ENCODE data around the gene PTPRD. TPM values are rescaled to one million over a fixed set of nuclear protein-coding genes. Genes with fewer than 3 reads are reported as not detected.

PTPRD gene
- total and polyA plus RNA-seq, 2 donors (not counting 1 experiment from before 2014, with no cell fraction given) = not detected

DNA sequence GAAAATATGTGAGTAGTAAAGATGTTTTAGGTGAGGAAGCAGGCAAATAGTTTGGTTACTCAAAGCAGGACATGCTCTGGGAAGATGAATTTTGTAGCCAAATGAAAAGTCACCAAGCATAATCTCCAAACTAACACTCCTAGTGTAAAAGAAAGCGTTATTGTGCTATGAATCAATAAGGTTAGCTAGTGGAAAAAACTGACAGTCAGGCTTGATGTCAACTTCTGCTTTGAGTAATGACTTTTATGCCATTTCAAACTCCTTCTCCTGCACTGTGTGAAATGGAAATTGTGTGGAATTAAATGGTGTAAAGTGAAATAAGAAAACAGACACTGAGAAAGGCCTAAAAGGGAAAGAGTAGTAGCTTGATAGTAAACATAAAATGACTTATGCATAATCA, 2176.0 kb downstream of the PTPRD start:
- DNase-seq (no peak), ATAC-seq (ENCODE audit: low read depth) (no peak)
- POLR2A ChIA-PET = no interaction called here
- Histone ChIP-seq H3K4me3 (ENCODE audit: control extremely low read depth in 1 of 5, extremely low read depth in 1 of 5, insufficient read depth in 1 of 5, low read depth in 2 of 5, low read length in 4 of 5) (no peak overlapping the region), H3K27ac (ENCODE audit: low read length in 2 of 2) (no peak overlapping the region), H3K36me3 (replicated peaks in 1 of 2; ENCODE audit: control extremely low read depth in 1 of 2, control insufficient read depth in 1 of 2, extremely low read depth in 1 of 2, insufficient read depth in 2 of 2, low read length in 1 of 2) (no peaks in the 10 kb centered on the region), H3K9ac (ENCODE audit: low read length) (no peak overlapping the region), H3K4me1 (ENCODE audit: control insufficient read depth in 2 of 2, insufficient read depth in 2 of 2, low read length in 2 of 2) (no peaks in the 10 kb centered on the region), H3K9me3 (ENCODE audit: control extremely low read depth in 1 of 3, control insufficient read depth in 2 of 3, insufficient read depth in 1 of 3, low read length in 2 of 3) (no peaks in the 10 kb centered on the region), H3K27me3 (replicated peaks in 1 of 4; ENCODE audit: control extremely low read depth in 1 of 4, control insufficient read depth in 3 of 4, insufficient read depth in 4 of 4, low read length in 3 of 4) (no peaks in the 10 kb centered on the region), H3K4me2 (replicated peaks; ENCODE audit: low read depth, low read length, poor library complexity, severe bottlenecking) (no peak overlapping the region), H2AFZ (ENCODE audit: insufficient read depth, low read depth, low read length, poor library complexity, severe bottlenecking) (no peak overlapping the region), H3K79me2 (ENCODE audit: control insufficient read depth, insufficient read depth, low read length) (no peaks in the 10 kb centered on the region), H4K20me1 (ENCODE audit: control insufficient read depth, insufficient read depth, low read length, poor library complexity, severe bottlenecking) (no peaks in the 10 kb centered on the region)
- TF ChIP-seq CTCF (IDR thresholded peaks at IDR 0.05) (no peak), EZH2 (IDR thresholded peaks at IDR 0.05; ENCODE audit: borderline replicate concordance, insufficient read depth, low read depth, low read length, poor library complexity, severe bottlenecking) (no peak)
- Mint-ChIP-seq H3K27ac (no peak overlapping the region), H3K4me1 (no peaks in the 10 kb centered on the region), H3K4me3 (no peak overlapping the region), H3K9me3 (ENCODE audit: insufficient read depth) (no peaks in the 10 kb centered on the region), H3K27me3 (no peaks in the 10 kb centered on the region)
- CTCF ChIA-PET = no interaction called here
- no CpG with 5 or more reads among the region's 1 CpG for WGBS (ENCODE audit: insufficient coverage)
- intact Hi-C loops (cut with micrococcal nuclease) = no loop called here

GRCh38 chr9:8434621-8435020, 2178.2 kb downstream of the PTPRD start:
- H3K4me1 ChIP-seq (ENCODE audit: control insufficient read depth in 2 of 2, insufficient read depth in 2 of 2, low read length in 2 of 2) = no peaks in the 10 kb centered on the region
- no peak overlapping the region for H3K4me3 Mint-ChIP-seq

More at GRCh38 chr9:8434621-8435020, 2178.2 kb downstream of the PTPRD start:
- Histone ChIP-seq H4K20me1 (ENCODE audit: control insufficient read depth, insufficient read depth, low read length, poor library complexity, severe bottlenecking) (no peaks in the 10 kb centered on the region), H3K9ac (ENCODE audit: low read length) (no peak overlapping the region), H2AFZ (ENCODE audit: insufficient read depth, low read depth, low read length, poor library complexity, severe bottlenecking) (no peak overlapping the region), H3K79me2 (ENCODE audit: control insufficient read depth, insufficient read depth, low read length) (no peaks in the 10 kb centered on the region), H3K27me3 (replicated peaks in 1 of 4; ENCODE audit: control extremely low read depth in 1 of 4, control insufficient read depth in 3 of 4, insufficient read depth in 4 of 4, low read length in 3 of 4) (no peaks in the 10 kb centered on the region), H3K4me2 (replicated peaks; ENCODE audit: low read depth, low read length, poor library complexity, severe bottlenecking) (no peak overlapping the region), H3K9me3 (ENCODE audit: control extremely low read depth in 1 of 3, control insufficient read depth in 2 of 3, insufficient read depth in 1 of 3, low read length in 2 of 3) (no peaks in the 10 kb centered on the region), H3K36me3 (replicated peaks in 1 of 2; ENCODE audit: control extremely low read depth in 1 of 2, control insufficient read depth in 1 of 2, extremely low read depth in 1 of 2, insufficient read depth in 2 of 2, low read length in 1 of 2) (no peaks in the 10 kb centered on the region), H3K4me3 (ENCODE audit: control extremely low read depth in 1 of 5, extremely low read depth in 1 of 5, insufficient read depth in 1 of 5, low read depth in 2 of 5, low read length in 4 of 5) (no peak overlapping the region), H3K27ac (ENCODE audit: low read length in 2 of 2) (no peak overlapping the region)
- ATAC-seq (ENCODE audit: low read depth) (no peak), DNase-seq (no peak)
- H3K9me3 Mint-ChIP-seq (ENCODE audit: insufficient read depth) = no peaks in the 10 kb centered on the region
- no peaks in the 10 kb centered on the region for H3K4me1 Mint-ChIP-seq
- intact Hi-C loops (cut with micrococcal nuclease) = no loop called here
- no peak overlapping the region for H3K27ac Mint-ChIP-seq
- ChIA-PET CTCF (no interaction called here), POLR2A (no interaction called here)
- no peak for TF ChIP-seq CTCF (IDR thresholded peaks at IDR 0.05)
- TF ChIP-seq EZH2 (IDR thresholded peaks at IDR 0.05; ENCODE audit: borderline replicate concordance, insufficient read depth, low read depth, low read length, poor library complexity, severe bottlenecking) = no peak
- H3K27me3 Mint-ChIP-seq = no peaks in the 10 kb centered on the region
- no CpG with 5 or more reads among the region's 3 CpGs for WGBS (ENCODE audit: insufficient coverage)

All from B cell (primary cell).